ENCODE results near the gene HMX3.

Gene HMX3

GRCh38 chr10:123134343-123134914, 1.3 kb upstream of the HMX3 start:
- no peaks in the 10 kb centered on the region for H3K9me3 ChIP-seq (ENCODE audit: control insufficient read depth in 2 of 2, low read length in 2 of 2)
- no peak overlapping the region for H3K9ac ChIP-seq (ENCODE audit: low read length in 2 of 2)
- H3K27me3 ChIP-seq (ENCODE audit: control insufficient read depth in 1 of 2, insufficient read depth in 2 of 2, low read length in 2 of 2): peaks cover 68 to 87% of the 10 kb centered on the region in 2 donors
- H3K27ac ChIP-seq (ENCODE audit: low read length): no peak overlapping the region
- H3K4me1 ChIP-seq (ENCODE audit: control insufficient read depth, insufficient read depth, low read length): peaks cover 45% of the 10 kb centered on the region
- H3K4me3 ChIP-seq (ENCODE audit: low read length in 2 of 2): no peak overlapping the region
- H3K36me3 ChIP-seq (ENCODE audit: control insufficient read depth in 2 of 2, insufficient read depth in 2 of 2, low read length in 2 of 2): no peaks in the 10 kb centered on the region

- peaks cover 45% of the 10 kb centered on the region for H3K4me1 ChIP-seq (ENCODE audit: control insufficient read depth, insufficient read depth, low read length)
- peaks cover 71 to 89% of the 10 kb centered on the region in 2 donors for H3K27me3 ChIP-seq (ENCODE audit: control insufficient read depth in 1 of 2, insufficient read depth in 2 of 2, low read length in 2 of 2)
- no peak overlapping the region for H3K27ac ChIP-seq (ENCODE audit: low read length)
- peak overlapping the region in 1 of 2 donors; percentile 55 for H3K4me3 ChIP-seq (ENCODE audit: low read length in 2 of 2)
- no peak overlapping the region for H3K9ac ChIP-seq (ENCODE audit: low read length in 2 of 2)
- H3K36me3 ChIP-seq (ENCODE audit: control insufficient read depth in 2 of 2, insufficient read depth in 2 of 2, low read length in 2 of 2): no peaks in the 10 kb centered on the region
- no peaks in the 10 kb centered on the region for H3K9me3 ChIP-seq (ENCODE audit: control insufficient read depth in 2 of 2, low read length in 2 of 2)
Observed at GRCh38 chr10:123134915-123135414, 805 bp upstream of the HMX3 start.

GRCh38 chr10:123136221-123136805, 543 bp downstream of the HMX3 start:
- Histone ChIP-seq H3K4me3 (ENCODE audit: low read length in 2 of 2) (no peak overlapping the region), H3K27ac (ENCODE audit: low read length) (no peak overlapping the region), H3K9me3 (ENCODE audit: control insufficient read depth in 2 of 2, low read length in 2 of 2) (no peaks in the 10 kb centered on the region), H3K4me1 (ENCODE audit: control insufficient read depth, insufficient read depth, low read length) (peaks cover 45% of the 10 kb centered on the region), H3K27me3 (ENCODE audit: control insufficient read depth in 1 of 2, insufficient read depth in 2 of 2, low read length in 2 of 2) (peaks cover 80 to 98% of the 10 kb centered on the region in 2 donors), H3K36me3 (ENCODE audit: control insufficient read depth in 2 of 2, insufficient read depth in 2 of 2, low read length in 2 of 2) (no peaks in the 10 kb centered on the region), H3K9ac (ENCODE audit: low read length in 2 of 2) (no peak overlapping the region)

- Histone ChIP-seq H3K4me1 (ENCODE audit: control insufficient read depth, insufficient read depth, low read length) (peaks cover 45% of the 10 kb centered on the region), H3K4me3 (ENCODE audit: low read length in 2 of 2) (peak overlapping the region in 1 of 2 donors; percentile 61), H3K9me3 (ENCODE audit: control insufficient read depth in 2 of 2, low read length in 2 of 2) (no peaks in the 10 kb centered on the region), H3K27ac (ENCODE audit: low read length) (no peak overlapping the region), H3K36me3 (ENCODE audit: control insufficient read depth in 2 of 2, insufficient read depth in 2 of 2, low read length in 2 of 2) (no peaks in the 10 kb centered on the region), H3K9ac (ENCODE audit: low read length in 2 of 2) (no peak overlapping the region), H3K27me3 (ENCODE audit: control insufficient read depth in 1 of 2, insufficient read depth in 2 of 2, low read length in 2 of 2) (peaks cover 82 to 98% of the 10 kb centered on the region in 2 donors)
Observed at GRCh38 chr10:123136806-123137642, 1.3 kb downstream of the HMX3 start.

- H3K36me3 ChIP-seq (ENCODE audit: control insufficient read depth in 2 of 2, insufficient read depth in 2 of 2, low read length in 2 of 2): no peaks in the 10 kb centered on the region
- H3K4me3 ChIP-seq (ENCODE audit: low read length in 2 of 2): no peak overlapping the region
- no peaks in the 10 kb centered on the region for H3K9me3 ChIP-seq (ENCODE audit: control insufficient read depth in 2 of 2, low read length in 2 of 2)
- no peak overlapping the region for H3K9ac ChIP-seq (ENCODE audit: low read length in 2 of 2)
- H3K27me3 ChIP-seq (ENCODE audit: control insufficient read depth in 1 of 2, insufficient read depth in 2 of 2, low read length in 2 of 2): peaks cover 77 to 98% of the 10 kb centered on the region in 2 donors
- H3K4me1 ChIP-seq (ENCODE audit: control insufficient read depth, insufficient read depth, low read length): peaks cover 34% of the 10 kb centered on the region
- H3K27ac ChIP-seq (ENCODE audit: low read length): no peak overlapping the region
Observed at GRCh38 chr10:123139165-123139520, 3.4 kb downstream of the HMX3 start.

- Histone ChIP-seq H3K4me3 (ENCODE audit: low read length in 2 of 2) (no peak overlapping the region), H3K4me1 (ENCODE audit: control insufficient read depth, insufficient read depth, low read length) (peaks cover 34% of the 10 kb centered on the region)
Observed at GRCh38 chr10:123139521-123140163, 3.9 kb downstream of the HMX3 start.

GRCh38 chr10:123140164-123140982, 4.6 kb downstream of the HMX3 start:
- no peak overlapping the region for H3K27ac ChIP-seq (ENCODE audit: low read length)
- H3K4me1 ChIP-seq (ENCODE audit: control insufficient read depth, insufficient read depth, low read length): peaks cover 27% of the 10 kb centered on the region
- no peaks in the 10 kb centered on the region for H3K9me3 ChIP-seq (ENCODE audit: control insufficient read depth in 2 of 2, low read length in 2 of 2)
- H3K36me3 ChIP-seq (ENCODE audit: control insufficient read depth in 2 of 2, insufficient read depth in 2 of 2, low read length in 2 of 2): no peaks in the 10 kb centered on the region
- H3K27me3 ChIP-seq (ENCODE audit: control insufficient read depth in 1 of 2, insufficient read depth in 2 of 2, low read length in 2 of 2): peaks cover 79 to 98% of the 10 kb centered on the region in 2 donors
- H3K4me3 ChIP-seq (ENCODE audit: low read length in 2 of 2): no peak overlapping the region
- H3K9ac ChIP-seq (ENCODE audit: low read length in 2 of 2): no peak overlapping the region

More at GRCh38 chr10:123139521-123140163, 3.9 kb downstream of the HMX3 start:
- no peaks in the 10 kb centered on the region for H3K9me3 ChIP-seq (ENCODE audit: control insufficient read depth in 2 of 2, low read length in 2 of 2)
- no peak overlapping the region for H3K27ac ChIP-seq (ENCODE audit: low read length)
- no peak overlapping the region for H3K9ac ChIP-seq (ENCODE audit: low read length in 2 of 2)
- H3K27me3 ChIP-seq (ENCODE audit: control insufficient read depth in 1 of 2, insufficient read depth in 2 of 2, low read length in 2 of 2): peaks cover 77 to 98% of the 10 kb centered on the region in 2 donors
- H3K36me3 ChIP-seq (ENCODE audit: control insufficient read depth in 2 of 2, insufficient read depth in 2 of 2, low read length in 2 of 2): no peaks in the 10 kb centered on the region

GRCh38 chr10:123140983-123141390, 5.2 kb downstream of the HMX3 start:
- Histone ChIP-seq H3K27ac (ENCODE audit: low read length) (no peak overlapping the region), H3K9ac (ENCODE audit: low read length in 2 of 2) (no peak overlapping the region), H3K36me3 (ENCODE audit: control insufficient read depth in 2 of 2, insufficient read depth in 2 of 2, low read length in 2 of 2) (no peaks in the 10 kb centered on the region), H3K9me3 (ENCODE audit: control insufficient read depth in 2 of 2, low read length in 2 of 2) (no peaks in the 10 kb centered on the region), H3K4me1 (ENCODE audit: control insufficient read depth, insufficient read depth, low read length) (peaks cover 22% of the 10 kb centered on the region), H3K4me3 (ENCODE audit: low read length in 2 of 2) (no peak overlapping the region), H3K27me3 (ENCODE audit: control insufficient read depth in 1 of 2, insufficient read depth in 2 of 2, low read length in 2 of 2) (peaks cover 83 to 98% of the 10 kb centered on the region in 2 donors)

GRCh38 chr10:123141791-123142700, 6.3 kb downstream of the HMX3 start:
- Histone ChIP-seq H3K36me3 (ENCODE audit: control insufficient read depth in 2 of 2, insufficient read depth in 2 of 2, low read length in 2 of 2) (no peaks in the 10 kb centered on the region), H3K4me3 (ENCODE audit: low read length in 2 of 2) (no peak overlapping the region), H3K4me1 (ENCODE audit: control insufficient read depth, insufficient read depth, low read length) (peaks cover 11% of the 10 kb centered on the region)

More at GRCh38 chr10:123141791-123142700, 6.3 kb downstream of the HMX3 start:
- Histone ChIP-seq H3K9me3 (ENCODE audit: control insufficient read depth in 2 of 2, low read length in 2 of 2) (no peaks in the 10 kb centered on the region), H3K27me3 (ENCODE audit: control insufficient read depth in 1 of 2, insufficient read depth in 2 of 2, low read length in 2 of 2) (peaks cover 84 to 99% of the 10 kb centered on the region in 2 donors), H3K27ac (ENCODE audit: low read length) (no peak overlapping the region), H3K9ac (ENCODE audit: low read length in 2 of 2) (no peak overlapping the region)

Measured in stomach smooth muscle (tissue), 2 donors.